ENCODE data around the gene PTRH1. TPM values are rescaled to one million over a fixed set of nuclear protein-coding genes. Genes with fewer than 3 reads are reported as not detected.
A peak's percentile ranks its signal among the peaks of the same experiment; 100 is the strongest.
"Not testable (repeated sequence)": the region's sequence is repeated elsewhere in the genome, so short reads cannot be mapped to it uniquely, and the experiment has no call there.

The PTRH1 gene, protein sequence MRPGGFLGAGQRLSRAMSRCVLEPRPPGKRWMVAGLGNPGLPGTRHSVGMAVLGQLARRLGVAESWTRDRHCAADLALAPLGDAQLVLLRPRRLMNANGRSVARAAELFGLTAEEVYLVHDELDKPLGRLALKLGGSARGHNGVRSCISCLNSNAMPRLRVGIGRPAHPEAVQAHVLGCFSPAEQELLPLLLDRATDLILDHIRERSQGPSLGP
- 10 to 100 TPM in 3 of 6 donors, 1 to 10 TPM in 3; 7.0 to 25.2 (median 10.5) TPM for polyA plus RNA-seq (ENCODE audit: low read depth in 6 of 6)

DNA sequence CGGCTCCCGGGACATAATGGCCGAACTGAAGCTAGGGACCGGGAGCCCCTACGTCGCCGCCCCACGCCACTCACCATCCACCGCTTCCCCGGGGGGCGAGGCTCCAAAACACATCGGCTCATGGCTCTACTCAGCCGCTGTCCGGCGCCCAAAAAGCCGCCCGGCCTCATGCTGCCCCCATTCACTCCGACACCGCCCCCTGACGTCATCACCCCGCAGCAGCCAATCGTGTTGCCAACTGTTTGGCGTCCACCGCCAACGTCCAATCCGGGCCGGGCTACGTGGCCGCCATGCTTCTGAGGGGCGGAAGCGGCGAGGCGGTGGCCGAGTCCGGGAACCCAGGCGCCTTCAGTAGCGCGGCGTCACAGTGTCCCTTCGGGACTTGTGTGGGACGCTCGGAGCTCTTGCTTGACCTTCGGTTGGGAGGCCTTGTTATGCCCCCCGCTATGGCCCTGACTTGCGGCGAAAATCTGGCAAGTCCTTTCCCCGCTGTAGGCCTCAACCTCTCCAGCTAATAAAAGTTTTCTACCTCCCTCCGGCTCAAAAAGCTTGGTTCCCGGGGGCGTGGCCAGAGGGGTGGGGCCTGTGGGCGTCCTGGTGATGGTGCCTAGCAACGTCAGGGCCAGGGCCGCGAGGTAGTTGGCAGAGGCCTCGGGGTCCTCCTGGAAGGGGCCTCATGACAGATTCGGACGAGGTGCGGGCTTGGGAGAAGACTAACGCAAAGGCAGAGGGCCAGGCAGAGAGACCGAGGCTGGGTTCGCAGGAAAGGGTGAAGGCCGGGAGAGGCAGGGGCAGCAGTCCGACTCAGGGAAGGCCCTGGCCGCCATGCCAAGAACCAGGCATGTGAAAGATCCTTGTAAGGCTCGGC, at the start of gene PTRH1, which contains the start of gene TTC16:
Gene PTRH1 (minus strand): TSS at position 194 of the 868 bp plus-strand sequence. CDS start 24 bp downstream, at position 170.
Gene TTC16 (plus strand): TSS at position 610 of the 868 bp plus-strand sequence. CDS start 67 bp downstream, at position 677.
- peak; percentile 97 for DNase-seq
- Mint-ChIP-seq H3K4me1 (peaks cover 23 to 35% (median 28%) of the 10 kb centered on the region in 3 donors), H3K9me3 (no peaks in the 10 kb centered on the region), H3K36me3 (no peaks in the 10 kb centered on the region), H3K27me3 (no peaks in the 10 kb centered on the region), H3K4me3 (peak within 1 kb of the TSS; percentile 88 to 100 (median 98)), H3K27ac (peak within 1 kb of the TSS; percentile 89 to 99 (median 96))
- peak; percentile 95 to 96 for ATAC-seq (ENCODE audit: low read depth in 2 of 2)

DNA sequence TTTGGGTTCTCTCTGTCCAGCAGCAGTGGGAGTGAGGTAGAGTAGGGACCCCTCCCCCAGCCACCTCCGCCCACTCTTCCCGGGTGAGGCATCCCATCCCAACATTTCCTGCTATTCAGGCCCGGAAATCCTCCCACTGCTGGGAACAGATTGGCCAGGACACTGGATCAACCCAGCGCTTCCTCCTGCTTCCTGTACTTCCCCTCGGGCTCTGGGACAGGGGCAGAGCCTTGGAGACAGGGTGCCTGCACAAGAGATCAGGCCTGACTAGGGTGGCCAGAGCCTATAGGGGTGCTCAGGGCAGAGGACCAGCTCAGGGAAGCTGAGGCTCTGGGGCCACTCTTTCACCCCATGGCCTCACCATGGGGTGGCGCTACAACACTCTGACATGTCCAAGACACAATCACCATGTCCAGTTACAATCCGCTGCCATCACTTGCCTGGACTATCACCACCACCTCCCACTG, 48.5 kb upstream of the PTRH1 start:
- ATAC-seq (ENCODE audit: low read depth in 2 of 2): no peak
- H3K4me3 Mint-ChIP-seq: peak overlapping the region in 2 of 8 donors; percentile 47 to 61
- peak overlapping the region in 3 of 6 donors; percentile 85 to 96 (median 90) for H3K27ac Mint-ChIP-seq
- DNase-seq: no peak
- peaks cover 4 to 40% of the 10 kb centered on the region in 2 donors for H3K36me3 Mint-ChIP-seq
- H3K27me3 Mint-ChIP-seq: no peaks in the 10 kb centered on the region
- no peaks in the 10 kb centered on the region for H3K9me3 Mint-ChIP-seq
- H3K4me1 Mint-ChIP-seq: peaks cover 60 to 80% (median 66%) of the 10 kb centered on the region in 3 donors

DNA sequence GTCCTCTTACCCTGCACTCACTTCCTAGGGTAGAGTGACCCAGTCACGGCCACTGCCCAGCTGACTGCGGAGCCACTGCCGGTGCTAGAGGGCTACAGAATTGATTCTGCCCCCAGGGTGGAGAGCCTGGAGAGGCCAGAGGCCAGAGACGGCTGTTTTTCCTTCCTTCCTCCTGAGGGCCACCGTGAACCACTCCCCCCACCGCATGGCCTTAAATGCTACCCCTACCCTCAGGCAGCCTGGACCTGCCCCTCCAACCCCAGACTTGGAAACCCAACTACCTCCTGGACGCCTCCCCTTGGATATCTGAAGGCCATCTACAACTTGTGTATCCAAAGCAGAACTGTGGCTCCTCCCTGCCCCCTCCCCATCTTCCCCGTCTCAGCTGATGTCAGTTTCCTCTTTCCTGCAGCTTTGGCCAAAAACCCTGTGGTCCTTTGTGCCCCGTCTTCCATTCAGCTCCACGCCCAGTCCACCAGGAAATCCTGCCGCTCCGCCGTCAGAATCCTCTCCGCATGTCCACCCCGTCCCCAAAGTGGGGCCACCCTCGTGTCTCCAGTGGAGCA, 46.7 kb upstream of the PTRH1 start:
- H3K27ac Mint-ChIP-seq: peak overlapping the region in 5 of 6 donors; percentile 60 to 90 (median 79)
- no peaks in the 10 kb centered on the region for H3K27me3 Mint-ChIP-seq
- H3K9me3 Mint-ChIP-seq: no peaks in the 10 kb centered on the region
- peaks cover 4 to 38% of the 10 kb centered on the region in 2 donors for H3K36me3 Mint-ChIP-seq
- DNase-seq (no peak), ATAC-seq (ENCODE audit: low read depth in 2 of 2) (no peak)
- no peak overlapping the region for H3K4me3 Mint-ChIP-seq
- peaks cover 55 to 70% (median 57%) of the 10 kb centered on the region in 3 donors for H3K4me1 Mint-ChIP-seq

DNA sequence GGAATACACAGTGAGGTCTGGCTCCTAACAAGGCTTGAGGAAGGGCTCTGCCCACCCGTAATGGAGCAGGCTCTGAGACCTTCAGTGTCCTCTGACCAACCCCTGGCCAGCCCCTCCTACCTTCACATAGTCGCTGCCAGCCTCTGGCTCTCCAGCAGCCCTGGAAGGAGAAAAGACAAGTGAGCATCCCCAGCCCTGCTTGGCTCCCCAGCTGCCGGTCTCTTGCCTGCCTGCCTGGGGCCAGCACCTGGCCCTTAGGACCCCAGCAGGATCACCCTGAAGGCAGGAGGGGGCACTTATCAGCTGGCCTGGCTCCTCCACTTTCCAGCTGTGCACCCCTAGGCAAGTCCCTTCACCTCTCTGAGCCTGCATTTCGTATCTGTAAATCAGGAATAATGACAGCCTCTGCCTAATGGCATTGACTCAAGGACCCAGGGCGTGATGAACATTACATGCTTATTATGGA, 46.1 kb upstream of the PTRH1 start:
- peaks cover 48 to 63% (median 50%) of the 10 kb centered on the region in 3 donors for H3K4me1 Mint-ChIP-seq
- no peaks in the 10 kb centered on the region for H3K27me3 Mint-ChIP-seq
- H3K36me3 Mint-ChIP-seq: peaks cover 4 to 34% of the 10 kb centered on the region in 2 donors

DNA sequence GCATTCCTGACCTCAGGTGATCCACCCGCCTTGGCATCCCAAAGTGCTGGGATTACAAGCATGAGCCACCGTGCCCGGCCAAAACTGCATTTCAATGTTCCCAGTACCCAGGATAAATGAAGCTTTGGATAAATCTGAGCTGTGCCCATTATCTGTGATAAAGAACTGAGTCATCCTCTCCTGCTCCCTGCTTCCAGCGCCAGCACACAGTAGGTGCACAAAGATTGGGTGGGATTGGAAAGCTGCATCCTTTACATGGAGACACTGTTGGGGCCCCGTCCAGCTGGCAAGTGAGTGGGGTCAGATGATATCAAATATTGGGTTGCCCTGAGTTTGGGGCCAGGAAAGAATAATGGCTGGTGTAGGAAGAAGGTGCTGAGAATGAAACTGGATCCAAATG, 45.6 kb upstream of the PTRH1 start:
- ATAC-seq (ENCODE audit: low read depth in 2 of 2): no peak
- Mint-ChIP-seq H3K4me1 (peaks cover 43 to 59% (median 45%) of the 10 kb centered on the region in 3 donors), H3K9me3 (no peaks in the 10 kb centered on the region), H3K4me3 (no peak overlapping the region), H3K36me3 (peaks cover 4 to 29% of the 10 kb centered on the region in 2 donors), H3K27me3 (no peaks in the 10 kb centered on the region), H3K27ac (peak overlapping the region in 3 of 6 donors; percentile 52 to 90 (median 78))
- DNase-seq: no peak

More for the DNA sequence above, 46.1 kb upstream of the PTRH1 start:
- DNase-seq: no peak
- no peak for ATAC-seq (ENCODE audit: low read depth in 2 of 2)
- Mint-ChIP-seq H3K4me3 (no peak overlapping the region), H3K9me3 (no peaks in the 10 kb centered on the region), H3K27ac (peak overlapping the region in 2 of 6 donors; percentile 78 to 90)

DNA sequence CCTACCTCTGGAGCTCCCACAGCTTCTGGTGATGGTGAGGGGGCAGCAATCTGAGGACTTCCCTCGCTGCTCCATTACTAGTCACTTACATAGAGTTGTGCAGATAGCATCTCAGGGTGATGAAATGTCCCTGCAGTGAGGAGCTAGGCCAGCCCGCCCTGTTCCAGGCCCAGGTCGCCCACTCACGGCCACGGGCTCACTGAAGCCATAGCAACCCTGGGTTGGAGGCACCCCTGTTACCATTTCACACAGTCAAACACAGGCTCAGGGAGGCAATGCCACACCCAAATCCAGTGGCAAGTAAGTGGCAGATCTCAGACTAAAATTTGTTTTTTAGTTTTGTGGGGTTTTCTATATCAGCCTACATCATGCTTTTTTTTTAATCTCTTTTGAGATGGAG, 43.4 kb upstream of the PTRH1 start:
- Mint-ChIP-seq H3K27ac (peak overlapping the region in 3 of 6 donors; percentile 5 to 89 (median 62)), H3K36me3 (peaks cover 0 to 16% of the 10 kb centered on the region in 2 donors), H3K27me3 (no peaks in the 10 kb centered on the region), H3K4me1 (peaks cover 23 to 36% (median 28%) of the 10 kb centered on the region in 3 donors), H3K4me3 (no peak overlapping the region), H3K9me3 (no peaks in the 10 kb centered on the region)
- DNase-seq: no peak
- ATAC-seq (ENCODE audit: low read depth in 2 of 2): no peak

DNA sequence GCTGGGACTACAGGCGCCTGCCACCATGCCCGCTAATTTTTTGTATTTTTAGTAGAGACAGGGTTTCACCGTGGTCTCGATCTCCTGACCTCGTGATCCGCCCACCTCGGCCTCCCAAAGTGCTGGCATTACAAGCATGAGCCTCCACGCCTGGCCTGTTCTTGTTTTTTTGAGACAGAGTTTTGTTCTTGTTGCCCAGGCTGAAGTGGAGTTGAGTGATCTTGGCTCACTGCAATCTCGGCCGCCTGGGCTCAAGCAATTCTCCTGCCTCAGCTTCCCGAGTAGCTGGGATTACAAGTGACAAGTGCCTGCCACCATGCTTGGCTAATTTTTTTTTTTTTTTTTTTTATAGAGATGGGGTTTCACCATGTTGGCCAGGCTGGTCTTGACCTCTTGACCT, 41.3 kb upstream of the PTRH1 start:
- not testable (repeated sequence) for DNase-seq; H3K9me3 Mint-ChIP-seq; H3K4me3 Mint-ChIP-seq; H3K27ac Mint-ChIP-seq; H3K36me3 Mint-ChIP-seq; H3K27me3 Mint-ChIP-seq; ATAC-seq (ENCODE audit: low read depth in 2 of 2)
- peaks cover 13 to 28% (median 15%) of the 10 kb centered on the region in 3 donors for H3K4me1 Mint-ChIP-seq

DNA sequence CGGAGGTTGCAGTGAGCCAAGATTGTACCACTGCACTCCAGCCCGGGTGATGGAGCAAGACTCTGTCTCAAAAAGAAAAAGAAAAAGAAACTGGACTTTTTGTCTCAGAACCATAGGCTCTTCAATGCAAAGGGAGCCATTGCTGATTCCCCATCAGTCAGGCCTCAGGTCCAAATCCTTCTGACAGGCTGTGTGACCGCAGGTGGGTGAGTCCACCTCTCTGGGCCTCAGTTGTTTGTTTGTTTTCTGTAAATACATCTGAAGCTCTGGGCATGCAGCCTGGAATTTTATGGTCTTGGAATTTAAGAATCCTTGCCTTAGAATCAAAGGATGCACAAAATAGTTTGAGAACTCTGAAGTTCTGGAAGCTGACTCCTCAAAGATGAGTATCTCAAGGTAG, 40.8 kb upstream of the PTRH1 start:
- no peaks in the 10 kb centered on the region for H3K9me3 Mint-ChIP-seq
- peak overlapping the region in 1 of 6 donors; percentile 41 for H3K27ac Mint-ChIP-seq
- H3K4me1 Mint-ChIP-seq: peaks cover 15 to 23% (median 15%) of the 10 kb centered on the region in 3 donors
- H3K4me3 Mint-ChIP-seq: no peak overlapping the region
- H3K36me3 Mint-ChIP-seq: peaks cover 0 to 6% of the 10 kb centered on the region in 2 donors
- H3K27me3 Mint-ChIP-seq: no peaks in the 10 kb centered on the region
- no peak for DNase-seq
- no peak for ATAC-seq (ENCODE audit: low read depth in 2 of 2)

DNA sequence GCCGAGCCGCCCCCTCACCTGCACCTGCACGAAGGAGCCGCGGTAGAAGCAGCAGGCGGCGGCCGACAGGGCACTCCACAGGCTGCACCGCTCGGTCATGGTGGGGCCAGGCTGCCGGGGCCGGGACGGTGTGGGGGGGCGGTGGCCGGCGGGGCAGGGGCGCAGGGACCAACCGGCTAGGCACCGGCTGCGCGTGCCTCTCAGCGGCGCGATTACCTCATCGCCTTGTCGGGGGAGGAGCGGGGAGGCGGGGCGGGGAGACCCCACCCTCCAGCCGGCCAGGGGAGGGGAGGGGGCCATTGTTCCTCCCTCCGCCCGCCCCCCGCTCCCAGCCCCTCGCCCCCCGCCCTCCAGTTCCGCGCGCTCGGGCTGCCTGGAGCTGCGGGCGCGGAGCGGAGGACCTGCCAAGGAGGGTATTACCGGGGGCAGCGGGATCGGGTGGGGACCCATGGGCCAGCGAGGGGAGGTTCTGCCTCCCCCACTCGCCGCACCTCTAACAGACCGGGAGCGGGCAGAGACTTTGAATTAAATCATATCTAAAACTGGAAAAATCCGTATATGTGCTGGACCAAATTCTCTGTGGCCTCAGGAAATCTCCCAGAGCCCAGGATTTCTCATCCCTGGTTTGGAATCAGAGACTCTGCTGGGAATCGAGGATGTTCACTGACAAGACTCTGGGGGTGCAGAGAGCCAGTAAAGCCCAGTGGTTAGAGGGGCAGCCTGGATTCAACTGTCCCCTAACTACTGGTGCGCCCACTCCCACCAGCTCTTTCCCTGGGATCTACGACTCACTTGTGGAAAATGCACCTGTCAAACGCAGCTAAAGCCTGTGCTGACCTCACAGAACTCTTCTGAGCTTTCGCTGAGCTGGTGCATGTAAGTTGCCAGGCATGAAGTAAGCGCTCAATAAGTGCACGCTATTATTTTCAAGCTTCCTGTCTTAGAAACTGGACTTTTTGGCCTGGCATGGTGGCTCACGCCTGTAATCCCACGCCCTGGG, 39.9 kb upstream of the PTRH1 start:
- DNase-seq (no peak), ATAC-seq (ENCODE audit: low read depth in 2 of 2) (no peak)
- H3K36me3 Mint-ChIP-seq: peaks cover 3 to 6% of the 10 kb centered on the region in 2 donors
- no peaks in the 10 kb centered on the region for H3K27me3 Mint-ChIP-seq
- peak overlapping the region in 1 of 6 donors; percentile 41 for H3K27ac Mint-ChIP-seq
- H3K4me3 Mint-ChIP-seq: no peak overlapping the region
- peaks cover 14 to 19% (median 15%) of the 10 kb centered on the region in 3 donors for H3K4me1 Mint-ChIP-seq
- H3K9me3 Mint-ChIP-seq: no peaks in the 10 kb centered on the region

DNA sequence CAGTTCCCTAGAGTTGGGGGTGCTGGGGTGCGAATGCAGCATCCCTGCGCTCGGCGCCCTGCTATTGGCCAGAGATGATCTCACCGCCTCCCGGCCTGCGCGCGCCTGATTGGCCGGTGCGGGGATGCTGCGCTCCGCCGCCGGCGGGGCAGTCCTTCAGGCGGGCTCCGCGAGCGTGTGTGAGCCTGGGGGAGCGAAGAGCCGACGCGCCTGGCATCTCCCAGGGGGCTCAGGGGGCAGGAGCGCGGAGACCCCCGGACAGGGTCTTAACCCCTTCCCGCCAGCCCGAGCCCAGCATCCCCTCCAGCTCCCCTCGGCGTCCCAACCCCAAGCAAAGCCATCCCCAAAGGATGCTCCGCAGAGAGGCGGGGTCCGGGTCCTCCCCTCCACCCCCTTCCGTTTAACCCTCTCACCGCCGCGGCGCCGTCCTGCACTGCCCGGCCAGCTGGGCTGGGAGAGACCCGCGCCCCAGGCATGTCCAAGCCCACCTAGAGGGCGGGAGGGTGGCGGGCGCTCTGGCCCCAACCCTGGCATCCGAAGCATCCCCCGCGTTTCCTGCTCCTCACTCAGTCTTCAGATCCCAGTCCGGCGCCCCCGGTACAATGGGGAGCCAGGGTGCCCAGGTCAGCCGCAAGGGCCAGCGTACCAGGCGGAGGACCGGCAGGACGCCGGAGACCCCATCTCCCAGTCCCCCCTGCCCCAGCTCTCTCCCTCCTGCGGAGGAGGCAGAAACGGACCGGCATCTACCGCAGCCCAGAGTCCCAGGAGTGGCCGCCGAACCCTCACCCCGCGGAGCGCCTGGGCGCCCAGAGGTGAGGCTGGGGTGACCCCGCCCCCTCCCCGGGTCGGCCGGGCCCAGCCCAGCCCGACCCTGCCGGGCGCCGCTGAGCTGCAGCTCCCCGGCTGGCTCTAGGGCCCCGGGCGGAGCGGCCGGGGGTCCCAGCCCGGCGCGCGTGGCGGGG, 38.9 kb upstream of the PTRH1 start:
- ATAC-seq (ENCODE audit: low read depth in 2 of 2) (no peak), DNase-seq (no peak)
- H3K27ac Mint-ChIP-seq: no peak overlapping the region
- H3K4me1 Mint-ChIP-seq: peaks cover 14 to 19% (median 15%) of the 10 kb centered on the region in 3 donors
- no peak overlapping the region for H3K4me3 Mint-ChIP-seq
- no peaks in the 10 kb centered on the region for H3K27me3 Mint-ChIP-seq
- H3K9me3 Mint-ChIP-seq: no peaks in the 10 kb centered on the region
- H3K36me3 Mint-ChIP-seq: peaks cover 4 to 6% of the 10 kb centered on the region in 2 donors

DNA sequence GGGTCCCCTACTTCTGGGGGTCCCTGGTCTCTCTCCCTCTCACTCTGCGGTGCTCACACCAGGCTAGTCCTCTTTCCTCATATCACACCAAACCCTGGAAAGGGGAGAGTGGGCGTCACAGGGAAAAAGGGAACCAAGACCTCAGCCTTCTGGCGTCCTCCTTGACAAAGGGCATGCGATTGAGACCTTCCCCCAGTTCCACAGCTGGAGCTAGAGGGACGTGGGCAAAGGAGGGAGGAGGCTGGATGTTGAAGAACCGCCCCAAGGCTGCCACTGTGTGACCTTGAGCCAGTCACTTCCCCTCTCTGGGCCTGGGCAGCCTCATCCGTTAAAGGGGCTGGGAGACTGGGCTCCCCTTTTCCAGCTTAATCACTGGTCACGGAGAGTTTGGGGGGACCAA, 38.2 kb upstream of the PTRH1 start:
- ATAC-seq (ENCODE audit: low read depth in 2 of 2) (no peak), DNase-seq (no peak)
- no peaks in the 10 kb centered on the region for H3K9me3 Mint-ChIP-seq
- H3K4me1 Mint-ChIP-seq: peaks cover 11 to 15% (median 13%) of the 10 kb centered on the region in 3 donors
- peak overlapping the region in 2 of 6 donors; percentile 33 to 60 for H3K27ac Mint-ChIP-seq
- H3K4me3 Mint-ChIP-seq: no peak overlapping the region
- peaks cover 2 to 4% of the 10 kb centered on the region in 2 donors for H3K36me3 Mint-ChIP-seq
- H3K27me3 Mint-ChIP-seq: no peaks in the 10 kb centered on the region

All from naive B cell (primary cell).